ENCODE measurements around the gene APOO.

Gene APOO

DNA sequence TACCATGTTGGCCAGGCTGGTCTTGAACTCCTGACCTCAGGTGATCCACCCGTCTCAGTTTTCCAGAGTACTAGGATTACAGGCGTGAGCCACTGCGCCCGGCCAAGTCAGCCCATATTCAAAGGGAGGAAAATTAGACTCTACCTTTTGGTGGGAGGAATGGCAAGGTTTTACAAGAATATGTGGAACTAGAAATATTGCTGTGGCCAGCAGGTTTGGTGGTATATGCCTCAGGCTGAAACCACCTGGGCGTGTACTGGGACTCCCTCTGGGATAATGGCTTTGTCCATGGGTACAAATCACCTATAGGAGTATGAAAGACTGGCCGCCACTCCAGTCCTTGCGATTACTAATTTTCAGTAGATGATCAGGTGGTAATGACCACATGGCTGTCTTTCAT is 92.4 kb downstream of the APOO start:
- no peak for DNase-seq

DNA sequence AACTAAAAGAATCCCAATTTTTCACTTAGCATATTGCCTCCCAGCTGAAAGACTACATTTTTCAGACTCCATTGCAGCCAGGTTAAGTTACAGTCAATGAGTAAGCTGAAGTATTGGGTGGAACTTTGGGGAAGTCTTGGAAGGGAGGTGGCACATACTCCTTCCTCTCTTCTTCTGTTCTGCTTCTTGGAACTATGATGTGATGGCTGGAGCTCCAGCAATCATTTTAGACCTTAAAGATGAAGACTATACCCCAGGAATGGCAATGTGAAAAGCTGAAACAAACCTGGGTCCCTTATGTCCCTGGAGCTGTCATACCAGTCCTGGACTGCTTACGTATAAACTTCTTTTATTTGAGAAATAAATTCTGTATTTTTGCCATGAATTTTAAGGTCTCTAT is 93.9 kb downstream of the APOO start:
- DNase-seq: no peak

DNA sequence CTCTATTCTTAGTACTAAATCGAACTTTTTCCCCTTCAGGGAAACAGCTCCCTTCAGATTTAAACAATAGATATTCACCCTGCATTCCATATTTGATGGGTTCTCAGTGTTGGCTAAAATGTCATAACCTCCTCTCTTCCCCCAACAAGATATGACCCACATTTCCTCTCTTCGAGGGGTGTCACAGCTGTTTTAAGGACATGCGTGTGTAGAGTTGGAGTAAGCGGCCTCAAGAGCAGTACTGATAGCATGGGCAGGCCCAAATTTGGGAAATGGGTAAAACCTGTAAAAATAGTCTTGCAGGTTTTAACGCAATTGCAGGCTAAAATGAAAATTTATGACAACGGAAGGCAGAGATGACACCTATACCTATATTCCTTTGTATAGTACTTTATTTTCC is 96.1 kb downstream of the APOO start:
- no peak for DNase-seq

DNA sequence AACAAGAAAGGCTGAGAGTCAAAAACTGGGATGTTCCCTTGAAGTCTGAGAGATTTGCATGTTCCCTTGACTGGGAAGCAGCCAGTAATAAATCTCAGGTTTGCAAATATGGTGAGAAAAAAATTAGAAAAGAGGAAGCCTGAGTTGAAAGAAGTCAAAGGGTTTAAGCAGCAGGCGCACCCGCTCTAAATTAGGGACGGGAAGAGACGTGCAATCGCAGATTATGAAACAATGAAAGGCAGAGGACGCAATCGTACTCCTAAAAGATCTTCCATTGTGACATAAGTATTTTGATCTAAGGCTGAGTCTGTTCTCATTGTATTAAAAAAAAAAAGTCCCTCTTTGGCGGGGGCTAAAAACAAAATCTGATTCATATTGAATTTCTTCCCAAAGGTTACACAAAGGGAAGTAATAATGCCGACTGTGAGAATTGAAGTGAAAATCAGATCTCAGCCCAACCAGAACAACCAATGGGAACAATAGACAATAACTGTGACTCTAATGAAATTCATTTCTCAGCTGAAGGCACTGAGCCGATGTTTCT is 96.6 kb downstream of the APOO start:
- no peak for DNase-seq

DNA sequence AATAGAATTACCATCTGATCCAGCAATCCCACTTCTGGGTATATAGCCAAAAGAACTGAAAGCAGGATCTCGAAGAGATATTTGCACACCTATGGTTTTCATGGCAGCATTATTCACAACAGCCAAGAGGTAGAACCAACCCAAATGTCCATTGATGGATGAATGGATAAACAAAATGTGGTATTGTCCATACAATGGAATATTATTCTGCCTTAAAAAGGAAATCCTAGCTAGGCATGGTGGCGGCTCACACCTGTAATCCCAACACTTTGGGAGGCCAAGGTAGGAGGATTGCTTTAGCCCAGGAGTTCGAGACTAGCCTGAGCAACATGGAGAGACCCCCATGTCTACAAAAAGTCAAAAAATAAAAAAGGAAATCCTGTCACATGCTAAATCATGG is 97.5 kb downstream of the APOO start:
- DNase-seq: no peak

DNA sequence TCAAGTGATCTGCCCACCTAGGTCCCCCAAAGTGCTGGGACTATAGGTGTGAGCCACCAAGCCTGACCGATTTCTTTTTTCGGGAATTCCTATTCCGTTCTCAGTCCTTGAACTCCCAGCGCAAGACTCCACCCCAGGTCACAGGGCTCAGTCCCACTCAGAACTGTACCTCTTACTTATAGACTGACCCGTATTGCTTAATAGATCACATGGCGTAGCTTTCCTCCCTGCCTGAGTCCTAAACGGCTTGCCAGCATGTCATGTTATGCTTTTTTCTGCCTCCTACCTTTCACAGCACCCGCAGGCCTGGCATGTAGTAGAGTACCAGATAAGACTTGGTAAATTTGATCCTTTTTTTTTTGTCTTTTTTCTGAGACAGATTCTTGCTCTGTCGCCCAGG is 102.3 kb downstream of the APOO start:
- DNase-seq: no peak

DNA sequence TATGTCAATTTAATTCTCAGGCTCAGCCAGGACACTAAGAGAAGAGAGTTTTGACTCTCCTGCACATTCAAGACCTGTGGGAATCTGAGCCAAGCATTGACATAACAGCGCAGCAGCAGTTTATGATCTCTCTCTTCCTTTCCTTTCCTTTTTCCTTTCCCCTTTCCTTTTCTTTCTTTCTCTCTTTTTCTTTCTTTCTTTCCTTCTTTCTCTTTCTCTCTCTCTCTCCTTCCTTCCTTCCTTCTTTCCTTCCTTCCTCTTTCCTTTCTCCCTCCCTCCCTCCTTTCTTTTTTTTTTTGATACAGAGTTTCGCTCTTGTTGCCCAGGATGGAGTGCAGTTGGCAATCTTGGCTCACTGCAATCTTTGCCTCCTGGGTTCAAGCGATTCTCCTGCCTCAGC is 103.2 kb downstream of the APOO start:
- DNase-seq: no peak

DNA sequence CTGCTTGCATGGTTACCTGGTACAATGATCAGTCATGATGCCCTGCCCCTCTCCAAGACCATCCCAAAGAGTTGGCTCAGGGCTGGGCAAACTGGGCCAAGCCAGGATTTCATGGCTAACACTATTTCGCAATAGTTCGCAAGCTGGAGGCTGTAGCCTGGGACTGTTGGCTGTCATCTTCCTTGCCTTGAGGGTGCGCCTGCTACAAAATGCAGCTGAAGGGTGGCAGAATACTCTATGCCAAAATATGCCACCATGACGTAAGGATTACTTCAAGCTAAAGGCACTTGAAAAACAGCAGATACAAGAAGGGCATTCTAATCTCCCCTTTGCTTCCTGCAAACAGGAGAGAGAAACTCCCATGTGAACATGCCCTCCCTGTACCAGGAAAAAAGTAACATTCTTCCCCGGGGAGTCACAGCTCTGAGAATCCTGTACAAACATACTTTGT is 103.8 kb downstream of the APOO start:
- DNase-seq: no peak

DNA sequence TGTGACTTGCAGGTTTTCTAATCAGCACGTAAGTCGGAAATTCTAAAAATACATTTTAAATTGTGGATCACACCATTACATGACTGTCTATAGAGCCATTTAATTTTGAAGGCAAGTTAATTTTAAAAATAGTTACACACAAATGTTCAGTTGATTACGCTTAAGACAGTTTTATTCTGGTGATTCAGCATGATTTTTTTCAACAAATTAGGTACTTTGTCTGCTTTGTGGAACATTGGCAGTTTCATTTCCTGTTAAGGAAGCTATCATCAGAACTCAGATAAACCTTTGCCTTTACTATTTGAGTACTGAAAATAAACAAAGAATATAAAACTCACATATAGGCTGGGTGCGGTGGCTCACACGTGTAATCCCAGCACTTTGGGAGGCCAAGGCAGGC is 105.3 kb downstream of the APOO start:
- DNase-seq: no peak

DNA sequence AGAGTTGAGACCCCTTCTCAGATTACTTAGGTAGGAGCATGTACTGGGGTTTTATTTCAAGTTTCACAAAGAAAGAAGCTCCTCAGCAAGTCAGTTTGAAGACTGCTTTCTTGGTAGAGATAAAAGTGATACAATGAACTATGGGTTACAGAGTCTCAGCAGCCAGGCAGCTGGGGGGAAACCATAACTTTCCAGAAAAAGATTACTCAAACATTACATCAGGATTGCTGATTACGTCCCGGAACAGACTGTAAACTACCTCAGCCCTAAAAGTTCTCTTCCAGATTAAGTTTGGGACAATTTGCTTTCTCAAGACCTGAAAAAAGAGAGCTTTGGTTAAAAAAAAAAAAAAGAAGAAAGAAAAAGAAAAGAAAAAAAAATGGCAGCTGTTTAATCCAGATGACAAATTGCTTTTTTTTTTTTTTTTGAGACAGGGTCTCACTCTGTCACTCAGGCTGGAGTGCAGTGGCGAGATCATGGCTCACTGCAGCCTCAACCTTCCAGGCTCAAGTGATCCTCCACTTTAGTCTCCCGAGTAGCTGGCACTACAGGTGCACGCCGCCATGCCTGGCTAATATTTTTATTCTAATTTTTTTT is 108.2 kb downstream of the APOO start:
- DNase-seq: no peak

DNA sequence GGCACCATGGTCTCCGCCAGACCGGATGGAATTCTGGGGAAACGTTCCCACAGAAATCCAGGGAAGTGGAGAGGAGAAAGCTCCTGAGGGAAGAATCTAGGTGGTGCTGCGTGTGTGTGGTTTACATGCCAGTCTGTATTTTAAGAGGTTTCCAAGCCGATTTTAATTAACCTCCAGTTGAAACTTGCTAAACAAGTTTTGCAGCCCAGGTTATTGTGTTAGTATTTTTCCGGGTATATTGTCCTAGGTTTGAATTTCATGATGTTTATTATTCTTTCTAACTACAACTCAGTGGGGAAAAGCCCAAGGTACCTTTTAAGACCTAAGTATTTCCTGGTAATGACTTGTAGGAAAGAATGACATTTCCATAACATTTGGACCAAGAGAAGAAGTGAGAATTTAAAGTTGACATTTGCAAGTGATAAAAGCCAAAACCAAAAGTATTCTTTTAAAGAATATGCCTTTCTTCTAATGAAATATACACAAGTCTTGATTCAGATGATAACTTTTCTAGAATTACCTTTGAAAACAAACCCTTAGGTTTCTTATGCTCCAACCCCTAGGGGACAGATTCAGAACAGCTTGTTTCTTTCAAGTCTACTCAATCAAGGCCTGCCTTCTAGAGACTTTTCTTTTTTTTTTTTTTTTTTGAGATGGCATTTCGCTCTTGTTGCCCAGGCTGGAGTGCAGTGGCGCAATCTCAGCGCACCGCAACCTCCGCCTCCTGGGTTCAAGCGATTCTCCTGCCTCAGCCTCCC is 110.2 kb downstream of the APOO start:
- DNase-seq: no peak

DNA sequence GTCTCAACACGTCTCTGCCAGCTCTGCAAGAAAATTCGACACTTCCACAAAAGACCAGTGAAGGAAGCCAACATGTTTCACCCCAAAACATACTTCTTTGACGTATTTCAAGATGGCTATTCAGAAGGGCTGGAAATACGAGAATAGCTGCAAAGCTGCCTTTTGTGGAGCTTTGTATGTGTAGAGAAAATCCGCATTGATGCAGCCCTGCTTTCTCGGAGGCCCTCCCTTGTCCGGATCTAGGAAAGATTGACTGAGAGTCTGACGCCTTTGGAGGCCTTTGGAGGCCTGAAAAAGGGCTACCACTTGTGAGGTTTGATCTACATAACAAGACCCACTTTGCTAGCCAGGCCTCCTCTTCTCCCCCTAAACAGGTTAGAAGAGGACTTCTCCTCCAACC is 112.5 kb downstream of the APOO start:
- no peak for DNase-seq

DNA sequence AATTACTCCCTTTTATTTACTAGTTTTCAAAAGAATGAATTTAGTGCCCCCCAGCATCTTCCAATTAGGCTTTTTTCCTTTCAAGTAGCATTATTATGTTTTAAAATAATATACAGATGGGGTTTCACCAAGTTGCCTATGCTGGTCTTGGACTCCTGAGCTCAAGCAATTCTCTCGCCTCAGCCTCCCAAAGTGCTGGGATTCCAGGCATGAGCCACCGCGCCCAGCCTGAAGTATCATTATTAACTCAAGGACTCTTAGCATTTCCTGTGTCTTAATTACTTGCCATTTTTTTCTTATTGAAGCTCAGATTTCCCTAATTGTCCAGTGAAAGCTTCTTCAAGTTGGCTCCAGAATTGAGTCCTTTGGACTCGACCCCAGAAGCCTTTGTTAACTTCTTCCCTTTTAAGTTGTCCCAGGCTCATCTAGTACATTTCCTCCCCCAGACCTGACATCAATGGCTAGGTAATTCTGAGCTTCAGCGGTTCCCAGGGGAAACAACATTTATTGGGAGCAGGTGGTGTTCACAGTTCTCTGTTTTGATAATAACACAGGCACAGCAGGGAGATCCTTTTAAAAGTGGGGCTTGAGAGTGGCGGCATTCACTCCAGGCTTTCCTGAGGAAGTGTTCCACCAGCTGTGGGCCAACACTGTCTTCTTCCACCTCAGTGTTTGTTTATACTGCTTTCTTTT is 114.7 kb downstream of the APOO start:
- no peak for DNase-seq

DNA sequence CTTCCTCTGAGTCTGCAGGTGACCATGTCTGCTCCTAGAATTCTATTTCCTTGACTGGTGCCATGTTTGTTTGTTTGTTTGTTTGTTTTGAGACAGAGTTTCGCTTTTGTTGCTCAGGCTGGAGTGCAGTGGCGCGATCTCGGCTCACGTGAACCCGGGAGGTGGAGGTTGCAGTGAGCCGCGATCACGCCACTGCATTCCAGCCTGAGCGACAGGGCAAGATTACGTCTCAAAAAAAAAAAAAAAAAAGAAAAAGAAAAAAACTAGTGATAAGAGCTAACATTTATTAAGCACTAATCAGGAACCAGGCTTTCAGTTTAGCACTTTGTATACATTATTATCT is 117.6 kb downstream of the APOO start:
- no peak for DNase-seq

DNA sequence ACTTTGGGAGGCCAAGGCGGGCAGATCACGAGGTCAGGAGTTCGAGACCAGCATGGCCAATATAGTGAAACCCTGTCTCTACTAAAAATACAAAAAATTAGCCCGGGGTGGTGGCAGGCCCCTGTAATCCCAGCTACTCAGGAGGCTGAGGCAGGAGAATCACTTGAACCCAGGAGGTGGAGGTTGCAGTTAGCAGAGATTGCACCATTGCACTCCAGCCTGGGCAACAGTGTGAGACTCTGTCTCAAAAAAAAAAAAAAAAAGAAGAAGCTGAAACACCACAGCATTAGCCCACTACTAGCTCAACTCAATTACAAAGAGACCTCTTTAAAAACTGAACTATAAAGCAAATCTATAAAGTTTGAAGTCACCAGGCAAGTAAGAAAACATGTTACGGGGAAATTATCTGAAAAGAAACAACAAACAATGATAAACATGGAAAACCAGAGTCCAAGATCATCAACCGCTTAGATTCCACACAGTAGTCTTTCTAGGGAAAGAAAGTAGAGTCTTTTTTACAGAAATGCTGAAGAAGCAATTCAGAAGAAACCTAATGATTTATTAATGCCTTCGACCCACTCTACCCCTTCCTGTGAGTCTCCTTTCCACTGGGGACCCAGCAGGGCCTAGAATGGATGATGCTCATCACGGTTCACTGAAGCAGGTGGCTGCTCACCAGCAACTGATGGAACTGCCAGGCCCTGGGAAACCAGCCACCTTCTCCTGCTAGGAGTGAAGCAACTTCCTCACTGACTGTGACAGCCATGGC is 118.2 kb downstream of the APOO start:
- DNase-seq: no peak

DNA sequence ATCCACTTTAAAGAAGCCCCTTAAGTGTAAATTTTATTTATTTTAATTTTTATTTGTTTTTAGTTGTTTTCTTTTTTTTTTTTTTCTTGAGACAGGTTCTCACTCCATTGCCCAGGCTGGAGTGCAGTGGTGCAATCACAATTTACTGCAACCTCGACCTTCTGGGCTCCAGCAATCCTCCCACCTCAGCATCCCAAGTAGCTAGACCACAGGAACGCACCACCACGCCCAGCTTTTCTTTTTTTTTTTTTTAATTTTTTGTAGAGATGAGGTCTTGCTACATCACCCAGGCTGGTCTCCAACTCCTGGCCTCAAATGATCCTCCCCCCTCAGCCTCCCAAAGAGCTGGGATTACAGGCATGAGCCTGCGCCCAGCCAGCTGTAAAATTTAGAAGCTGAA is 118.8 kb downstream of the APOO start:
- no peak for DNase-seq

DNA sequence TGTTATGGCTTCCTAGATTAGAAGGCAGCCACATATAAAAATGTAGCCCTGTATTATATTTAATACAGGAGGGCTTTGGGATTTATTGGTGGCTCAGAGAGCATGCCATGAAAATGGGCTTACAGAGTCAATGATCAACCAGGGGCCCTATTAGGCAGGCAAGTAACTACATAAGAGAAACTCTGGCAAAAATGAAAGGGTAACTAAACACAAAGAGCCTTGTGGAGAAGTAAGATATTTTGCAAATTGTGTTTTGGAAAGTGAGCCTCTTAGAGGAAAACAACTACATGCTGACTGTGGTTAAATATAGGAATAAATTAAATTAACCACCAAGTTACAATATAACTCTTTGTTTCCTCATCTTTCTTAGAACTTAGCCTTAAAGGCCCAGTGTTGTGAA is 119.2 kb downstream of the APOO start:
- no peak for DNase-seq

DNA sequence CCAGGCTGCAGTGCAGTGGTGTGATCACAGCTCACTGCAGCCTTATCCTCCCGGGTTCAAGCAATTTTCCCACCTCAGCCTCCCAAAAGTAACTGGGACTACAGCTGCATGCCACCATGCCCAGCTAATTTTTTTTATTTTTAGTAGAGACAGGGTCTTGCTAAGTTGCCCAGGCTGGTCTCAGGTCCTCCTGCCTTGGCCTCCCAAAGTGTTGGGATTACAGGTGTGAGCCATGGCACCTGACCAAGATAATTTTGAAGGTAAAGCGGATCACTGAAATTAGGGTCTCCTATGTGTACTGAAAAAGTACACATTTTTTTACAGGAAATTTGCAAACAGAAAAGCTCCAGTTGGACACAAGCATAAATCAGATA is 120.0 kb downstream of the APOO start:
- DNase-seq: no peak

DNA sequence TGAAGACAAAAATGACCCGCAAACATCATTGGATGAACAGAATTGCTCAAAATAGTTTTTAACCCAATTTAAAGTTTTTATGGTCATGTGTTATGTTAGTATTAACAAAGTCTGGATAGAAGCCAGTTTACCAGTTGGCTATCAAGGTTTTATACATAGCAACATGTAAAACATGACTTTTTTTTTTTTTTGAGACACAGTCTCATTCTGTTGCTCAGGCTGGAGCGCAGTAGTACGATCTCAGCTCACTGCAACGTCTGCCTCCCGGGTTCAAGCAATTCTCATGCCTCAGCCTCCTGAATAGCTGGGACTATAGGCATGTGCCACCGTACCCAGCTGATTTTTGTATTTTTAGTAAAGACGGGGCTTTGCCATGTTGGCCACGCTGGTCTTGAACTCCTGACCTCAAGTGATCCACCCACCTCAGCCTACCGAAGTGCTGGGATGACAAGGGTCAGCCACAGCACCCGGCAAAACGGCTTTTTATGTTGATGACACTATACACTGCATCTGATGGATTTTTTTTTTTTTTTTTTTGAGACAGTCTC is 121.4 kb downstream of the APOO start:
- no peak for DNase-seq

DNA sequence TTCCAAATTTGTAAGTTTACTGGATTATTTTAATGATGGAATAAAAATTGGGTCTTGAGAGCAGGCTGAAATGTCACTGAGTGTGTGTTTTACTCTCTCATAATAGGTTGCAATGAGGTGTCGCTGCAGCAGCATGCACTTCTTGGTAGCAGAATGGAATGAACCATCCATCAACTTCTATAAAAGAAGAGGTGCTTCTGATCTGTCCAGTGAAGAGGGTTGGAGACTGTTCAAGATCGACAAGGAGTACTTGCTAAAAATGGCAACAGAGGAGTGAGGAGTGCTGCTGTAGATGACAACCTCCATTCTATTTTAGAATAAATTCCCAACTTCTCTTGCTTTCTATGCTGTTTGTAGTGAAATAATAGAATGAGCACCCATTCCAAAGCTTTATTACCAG is 122.2 kb downstream of the APOO start:
- DNase-seq: no peak

DNA sequence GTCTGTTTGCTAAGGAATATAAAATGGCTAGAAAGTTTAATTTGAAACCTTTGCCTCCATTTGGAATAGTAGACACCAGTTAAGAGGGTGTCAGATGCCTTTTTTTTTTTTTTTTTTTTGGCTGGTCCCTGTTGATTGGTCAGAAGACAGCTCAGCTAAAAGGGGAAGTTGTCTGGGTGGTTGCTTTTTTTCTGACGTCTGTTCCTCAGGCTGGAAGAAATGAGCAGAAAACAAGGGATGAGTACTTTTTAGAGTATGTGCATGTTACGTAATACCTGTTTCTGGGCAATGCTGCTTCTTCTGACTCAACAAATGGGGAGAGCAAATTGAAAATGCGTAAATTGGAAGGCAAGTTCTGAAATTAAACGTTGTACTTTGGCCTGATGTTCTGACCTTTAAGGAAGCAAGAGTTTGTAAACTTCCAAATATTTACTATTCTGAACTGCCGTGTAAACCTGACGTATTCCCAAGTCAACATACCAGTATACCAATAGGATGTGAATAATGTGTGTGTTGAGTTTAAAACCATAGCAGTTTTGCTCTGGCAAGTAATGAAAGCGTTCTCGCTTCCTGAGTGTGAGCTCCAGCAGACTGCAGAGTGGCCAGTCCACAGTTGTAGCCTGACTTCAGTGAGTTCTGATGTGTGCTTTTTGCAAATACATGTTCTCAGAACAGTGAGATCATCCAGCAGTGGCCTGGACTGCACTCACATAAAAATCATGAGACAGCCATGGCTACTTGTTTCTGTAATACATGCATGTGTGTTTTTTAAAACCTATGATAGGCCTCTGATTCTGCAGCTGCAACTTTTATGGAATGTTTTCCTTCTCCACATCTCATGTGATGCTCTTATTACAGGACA is 123.0 kb downstream of the APOO start:
- no peak for DNase-seq
